Endothelial cell of umbilical vein (primary cell): Measurements from ENCODE around the gene ADCY2.

Source experiments
- CTCF ChIP-seq, 2 donors: IDR thresholded peaks; 1 replicate in 1 of 2; 2 replicates in 1 of 2; pipeline ENCODE4 v1.5.1; 2011; ENCODE audit warnings: low read length in 2 of 2, mild to moderate bottlenecking in 2 of 2, moderate library complexity in 2 of 2, control low read depth in 1 of 2, inconsistent platforms in 1 of 2, low read depth in 1 of 2; ENCODE audit not compliant: insufficient read depth in 1 of 2; ENCODE audit errors: extremely low read depth in 1 of 2
- EZH2 ChIP-seq: IDR thresholded peaks from 2 replicates; pipeline ENCODE4 v1.6.1; 2012; ENCODE audit warnings: borderline replicate concordance, low read depth, mild to moderate bottlenecking, moderate library complexity, low read length, inconsistent platforms; ENCODE audit not compliant: severe bottlenecking
- FOS ChIP-seq: IDR thresholded peaks from 2 replicates; pipeline ENCODE4 v1.6.1; 2011; ENCODE audit warnings: mild to moderate bottlenecking, low read length, moderate library complexity, borderline replicate concordance; ENCODE audit not compliant: insufficient read depth
- JUN ChIP-seq: IDR thresholded peaks from 2 replicates; pipeline ENCODE4 v1.6.1; 2011; ENCODE audit warnings: borderline replicate concordance, low read depth; ENCODE audit not compliant: insufficient read length, insufficient read depth
- MAX ChIP-seq: IDR thresholded peaks from 2 replicates; pipeline ENCODE4 v1.6.1; 2011; ENCODE audit not compliant: insufficient read depth, insufficient read length
- MYC ChIP-seq: IDR thresholded peaks from one replicate; pipeline ENCODE4 v1.6.1; 2011; ENCODE audit warnings: mild to moderate bottlenecking, low read depth, low read length
- POLR2A ChIP-seq: IDR thresholded peaks from 2 replicates; pipeline ENCODE4 v1.6.1; 2012; ENCODE audit warnings: low read depth, mild to moderate bottlenecking, control low read depth, low read length
- POLR2AphosphoS5 ChIP-seq: IDR thresholded peaks from 2 replicates; pipeline ENCODE4 v1.6.1; 2012; ENCODE audit warnings: low read depth, mild to moderate bottlenecking, control low read depth, low read length, moderate library complexity; ENCODE audit not compliant: insufficient read depth

- no peak for TF ChIP-seq CTCF (IDR thresholded peaks at IDR 0.05; ENCODE audit: extremely low read depth in 1 of 2, insufficient read depth in 1 of 2, low read depth in 1 of 2, low read length in 2 of 2)
- no peak for TF ChIP-seq POLR2AphosphoS5
- no peak for TF ChIP-seq JUN
- TF ChIP-seq MAX: no peak
- TF ChIP-seq EZH2: no peak
- no peak for TF ChIP-seq POLR2A
- no peak for TF ChIP-seq FOS
- TF ChIP-seq MYC: no peak
These were observed 290.9 kb downstream of the ADCY2 start for GRCh38 chr5:7686794-7687193.
